Muscle of arm (tissue), 14 donors: ENCODE results near the gene UEVLD. TPM values are rescaled to one million over a fixed set of nuclear protein-coding genes. Genes with fewer than 3 reads are reported as not detected.

Source experiments
- DNase-seq: peaks from one replicate; pipeline ENCODE4 v3.0.0-alpha.2; 2013
- long read RNA-seq, 11 donors: transcript quantifications; one replicate each; lab custom pipeline, GENCODE V29; 2026
- polyA plus RNA-seq, 12 donors: library from polyadenylated mRNA; unstranded; fragments of 120-200 nt; gene quantifications; one replicate each; pipeline ENCODE4 v1.2.1, GENCODE V29; 2013; ENCODE audit not compliant: insufficient read length in 12 of 12

UEVLD gene
- polyA plus RNA-seq = 10 to 100 TPM in 11 of 12 donors, not detected in 1; 12.1 to 20.0 (median 15.7) TPM
- long read RNA-seq, donor 1, partial matches to known transcripts = 0 of 1 reads
- long read RNA-seq, donor 1, other reads (novel, unspliced or antisense) = 0 of 1 reads
- long read RNA-seq, donor 2, full-length matches to known transcripts = 6 of 6 reads
- long read RNA-seq, donor 2, partial matches to known transcripts = 0 of 6 reads
- long read RNA-seq, donor 2, other reads (novel, unspliced or antisense) = 0 of 6 reads
- long read RNA-seq, donor 3 = 0 reads
- long read RNA-seq, donor 4 = 0 reads
- long read RNA-seq, donor 5 = 0 reads
- long read RNA-seq, donor 6, full-length matches to known transcripts = 2 of 2 reads
- long read RNA-seq, donor 6, partial matches to known transcripts = 0 of 2 reads
- long read RNA-seq, donor 6, other reads (novel, unspliced or antisense) = 0 of 2 reads
- long read RNA-seq, donor 7, partial matches to known transcripts = 0 of 3 reads
- long read RNA-seq, donor 7, other reads (novel, unspliced or antisense) = 0 of 3 reads
- long read RNA-seq, donor 8, partial matches to known transcripts = 0 of 3 reads
- long read RNA-seq, donor 8, other reads (novel, unspliced or antisense) = 0 of 3 reads
- long read RNA-seq, donor 9 = 0 reads
- long read RNA-seq, donor 10, full-length matches to known transcripts = 5 of 5 reads
- long read RNA-seq, donor 10, partial matches to known transcripts = 0 of 5 reads
- long read RNA-seq, donor 10, other reads (novel, unspliced or antisense) = 0 of 5 reads
- long read RNA-seq, donor 11, full-length matches to known transcripts = 1 of 1 reads
- long read RNA-seq, donor 11, partial matches to known transcripts = 0 of 1 reads
- long read RNA-seq, donor 11, other reads (novel, unspliced or antisense) = 0 of 1 reads

GRCh38 chr11:18588297-18589252, at the start of gene UEVLD:
Gene UEVLD (minus strand): TSS chr11:18588734. CDS start chr11:18588654, 80 bp downstream.
- DNase-seq = peak; percentile 93

- DNase-seq = peak; percentile 100
Observed at GRCh38 chr11:18634140-18635032, 45.9 kb upstream of the UEVLD start, which contains the start of gene SPTY2D1. Gene SPTY2D1 (minus strand): TSS chr11:18634342. CDS start chr11:18634257, 85 bp downstream.

GRCh38 chr11:18633256-18634139, 45.0 kb upstream of the UEVLD start:
- DNase-seq = no peak

GRCh38 chr11:18632841-18633240, 44.3 kb upstream of the UEVLD start:
- no peak for DNase-seq

- DNase-seq = no peak
Observed at GRCh38 chr11:18624161-18624560, 35.6 kb upstream of the UEVLD start.

GRCh38 chr11:18623707-18624106, 35.2 kb upstream of the UEVLD start:
- DNase-seq = no peak

GRCh38 chr11:18618342-18619025, 29.9 kb upstream of the UEVLD start:
- DNase-seq = no peak

- DNase-seq = no peak
Observed at GRCh38 chr11:18617688-18618341, 29.3 kb upstream of the UEVLD start.

- DNase-seq = no peak
Observed at GRCh38 chr11:18615628-18616392, 27.3 kb upstream of the UEVLD start.

- DNase-seq = no peak
Observed at GRCh38 chr11:18614667-18615066, 26.1 kb upstream of the UEVLD start.

- no peak for DNase-seq
Observed at GRCh38 chr11:18612394-18612793, 23.9 kb upstream of the UEVLD start.

GRCh38 chr11:18611196-18611595, 22.7 kb upstream of the UEVLD start:
- no peak for DNase-seq

- no peak for DNase-seq
Observed at GRCh38 chr11:18608376-18608775, 19.8 kb upstream of the UEVLD start.

GRCh38 chr11:18600915-18601569, 12.5 kb upstream of the UEVLD start:
- no peak for DNase-seq

- DNase-seq = no peak
Observed at GRCh38 chr11:18599739-18600230, 11.3 kb upstream of the UEVLD start, which contains the start of gene MISFA. Gene MISFA (plus strand): TSS chr11:18599789. CDS start chr11:18599929, 140 bp downstream.

- DNase-seq = no peak
Observed at GRCh38 chr11:18594999-18595749, 6.6 kb upstream of the UEVLD start.
